HG02678 (cell line): Measurements from ENCODE around the gene RPLP2.

Experiments used
- ATAC-seq: cut with Tn5 transposase; IDR thresholded peaks from one replicate; pipeline ENCODE4 v1.9.1; 2021; ENCODE audit warnings: mild to moderate bottlenecking, moderate library complexity; ENCODE audit not compliant: unreplicated experiment

RPLP2 gene

GRCh38 chr11:846496-847098 lies 36.8 kb downstream of the RPLP2 start:
- no peak for ATAC-seq

GRCh38 chr11:847876-848275 lies 38.1 kb downstream of the RPLP2 start:
- ATAC-seq: no peak

DNA sequence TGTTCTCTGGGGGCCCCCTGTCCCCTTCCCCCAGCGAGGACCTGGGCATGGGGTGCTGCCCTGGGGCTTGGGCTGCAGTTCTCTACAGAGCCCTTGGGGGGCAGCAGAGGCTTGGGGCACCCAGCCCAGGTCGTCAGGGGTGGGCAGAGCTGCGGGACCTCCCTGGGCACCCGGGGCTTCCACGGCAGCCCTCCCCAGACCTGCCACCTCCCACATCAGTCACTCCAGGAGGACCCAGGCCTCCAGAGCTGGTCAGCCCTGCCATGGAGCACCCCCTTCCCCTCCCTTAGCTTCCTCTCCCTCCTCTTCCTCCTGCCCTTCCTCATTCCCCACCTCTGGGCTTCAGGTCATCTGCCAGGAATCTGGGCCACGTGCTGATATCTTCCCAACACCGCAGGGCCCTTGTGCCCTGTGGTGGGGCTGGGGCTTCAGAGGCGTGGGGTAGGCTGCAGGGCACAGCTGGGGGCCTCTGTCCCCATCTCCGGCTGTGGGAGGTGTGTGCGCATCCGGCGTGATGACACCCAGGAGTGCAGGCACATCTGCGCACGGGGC lies 38.7 kb downstream of the RPLP2 start:
- ATAC-seq: peak; percentile 49

DNA sequence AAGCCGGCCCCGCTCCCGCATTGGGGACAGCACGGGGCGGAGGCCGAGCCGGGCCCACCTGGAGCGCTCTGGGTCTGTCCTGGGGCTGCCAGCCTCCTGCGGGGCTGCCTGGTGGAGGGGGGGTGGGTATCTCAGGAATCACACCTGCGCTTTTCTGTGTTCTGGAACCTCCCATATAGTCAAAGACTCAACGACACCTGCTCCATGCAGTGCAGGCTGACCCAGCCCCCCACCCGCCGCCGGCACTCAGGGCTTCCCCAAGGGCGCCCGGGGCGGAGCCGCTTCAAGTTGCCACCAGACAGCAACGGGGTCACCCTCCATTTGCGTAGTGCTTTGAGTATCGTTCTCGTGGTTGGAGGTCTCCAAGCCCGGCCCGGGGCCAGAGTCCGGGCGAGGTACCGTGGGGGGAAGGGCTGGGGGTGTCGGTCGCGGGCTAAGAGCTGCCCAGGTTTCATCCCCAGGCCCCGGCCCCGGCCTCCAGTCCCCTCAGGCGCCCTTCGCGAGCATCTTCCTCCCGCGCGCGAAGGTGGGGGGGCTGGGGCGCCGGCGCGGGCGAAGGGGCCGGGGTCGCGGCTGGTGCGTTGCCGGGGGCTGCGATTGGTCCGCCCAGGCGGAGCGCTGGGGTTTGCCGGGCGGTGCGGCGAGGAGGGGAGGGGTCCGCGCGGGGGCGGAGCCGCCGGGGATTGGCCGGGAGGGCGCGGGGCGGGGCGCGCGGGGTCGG lies 39.5 kb downstream of the RPLP2 start:
- ATAC-seq: no peak

GRCh38 chr11:849951-850774 lies 40.4 kb downstream of the RPLP2 start:
- no peak for ATAC-seq

DNA sequence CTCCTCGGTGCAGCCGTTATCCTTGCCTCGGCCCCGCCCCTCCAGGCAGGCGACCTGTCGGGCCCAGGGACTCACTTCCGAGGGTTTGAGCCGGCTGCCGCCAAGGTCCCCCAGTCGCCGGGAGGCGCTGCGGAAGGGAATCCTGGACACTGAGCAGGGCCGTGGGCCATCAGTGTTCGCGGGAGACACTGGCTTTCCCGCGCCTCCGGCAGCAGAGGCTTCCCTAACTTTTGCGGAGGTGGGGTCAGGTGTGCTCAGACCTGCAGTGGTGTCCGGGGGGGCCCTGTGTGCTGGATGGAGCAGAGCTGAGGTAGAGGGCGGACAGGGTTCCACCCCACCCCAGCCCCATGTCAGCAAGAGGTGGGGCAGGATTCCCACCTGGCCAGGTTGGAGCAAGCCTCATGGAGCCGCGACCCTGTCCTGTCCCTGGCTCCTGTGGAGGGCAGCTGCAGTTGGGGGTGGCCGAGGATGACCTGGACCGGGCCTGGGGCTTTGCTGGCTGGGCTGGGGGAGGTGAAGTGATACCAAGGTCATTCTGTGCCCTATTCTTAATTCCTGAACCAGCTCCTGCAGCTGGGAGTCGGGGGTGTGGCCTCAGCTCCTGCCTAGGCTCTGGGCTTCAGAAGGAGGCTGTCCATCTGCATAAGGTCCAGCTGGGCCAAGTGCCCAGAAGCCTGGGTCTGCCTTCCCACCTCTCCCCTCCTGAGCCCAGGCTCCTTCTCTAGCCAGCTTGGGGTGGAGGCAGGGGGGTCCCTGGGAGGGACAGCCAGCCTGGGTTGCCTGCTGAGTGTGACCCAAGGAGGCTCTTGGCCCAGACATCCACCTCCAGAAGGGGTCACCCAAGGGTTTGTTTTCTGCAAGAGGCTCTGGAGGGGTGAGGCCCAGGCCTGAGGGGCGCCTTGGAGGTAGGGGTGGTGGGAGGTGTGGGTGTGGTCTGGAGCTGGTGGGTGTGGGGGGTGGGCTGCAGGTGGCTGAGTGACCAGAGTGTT lies 41.3 kb downstream of the RPLP2 start:
- no peak for ATAC-seq

DNA sequence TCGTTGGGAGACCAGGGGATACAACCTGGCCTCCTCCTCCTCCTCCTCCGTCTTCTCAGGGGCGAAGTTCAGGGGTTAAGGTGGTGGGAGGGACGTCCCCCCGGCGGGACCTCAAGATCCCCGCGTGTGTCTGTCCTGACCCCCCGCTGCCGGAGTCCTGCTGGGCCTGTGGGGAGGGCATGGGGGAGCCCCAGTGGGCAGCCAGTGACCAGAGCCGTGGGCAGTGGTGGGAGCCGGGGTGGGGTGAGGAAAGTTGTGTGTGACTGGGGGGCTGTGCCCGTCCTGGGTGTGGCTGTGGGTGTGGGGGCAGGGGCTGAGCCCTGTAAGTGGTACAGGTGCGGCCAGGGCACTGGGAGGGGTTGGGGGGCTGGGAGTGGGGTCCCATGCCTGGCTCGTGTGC lies 43.0 kb downstream of the RPLP2 start:
- no peak for ATAC-seq

GRCh38 chr11:853682-854448 lies 44.1 kb downstream of the RPLP2 start:
- ATAC-seq: no peak

DNA sequence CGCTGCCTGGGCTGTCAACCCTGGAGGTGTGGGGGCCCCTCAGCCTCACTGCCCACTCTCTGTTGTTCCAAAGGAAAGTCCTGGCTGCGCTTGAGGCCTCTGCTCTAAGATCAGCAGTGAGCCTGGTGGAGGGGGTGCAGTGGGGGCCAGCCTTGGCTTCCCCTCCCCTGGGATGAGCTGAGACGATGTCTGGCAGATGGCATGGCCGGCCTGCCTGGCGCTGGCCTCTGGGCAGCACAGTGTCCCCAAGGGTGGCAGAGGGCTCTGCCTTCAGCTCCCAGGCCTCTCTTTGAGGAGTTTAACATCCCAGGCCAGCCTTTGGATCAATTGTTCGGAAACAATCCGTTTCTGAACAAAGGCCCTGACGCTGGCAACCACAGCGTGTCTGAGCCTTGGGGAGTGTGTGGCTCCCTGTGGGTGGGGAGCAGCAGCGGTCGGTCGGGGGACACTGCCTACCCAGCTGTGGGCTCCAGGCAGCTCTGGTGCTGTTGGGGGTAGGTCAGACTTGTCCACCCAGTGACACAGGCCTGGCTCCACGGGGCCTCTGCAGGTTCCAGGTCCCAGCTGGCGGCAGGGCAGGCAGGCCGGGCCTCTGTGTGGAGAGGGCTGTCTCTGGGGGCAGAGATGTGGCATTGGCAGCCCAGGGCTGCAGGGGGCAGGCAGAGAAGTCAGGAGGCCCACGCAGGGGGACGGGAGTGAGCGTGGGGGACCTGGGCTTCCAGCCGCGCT lies 45.0 kb downstream of the RPLP2 start:
- no peak for ATAC-seq

- no peak for ATAC-seq
Observed at GRCh38 chr11:855330-855674, 45.5 kb downstream of the RPLP2 start.

GRCh38 chr11:855796-856195 lies 46.0 kb downstream of the RPLP2 start:
- no peak for ATAC-seq

DNA sequence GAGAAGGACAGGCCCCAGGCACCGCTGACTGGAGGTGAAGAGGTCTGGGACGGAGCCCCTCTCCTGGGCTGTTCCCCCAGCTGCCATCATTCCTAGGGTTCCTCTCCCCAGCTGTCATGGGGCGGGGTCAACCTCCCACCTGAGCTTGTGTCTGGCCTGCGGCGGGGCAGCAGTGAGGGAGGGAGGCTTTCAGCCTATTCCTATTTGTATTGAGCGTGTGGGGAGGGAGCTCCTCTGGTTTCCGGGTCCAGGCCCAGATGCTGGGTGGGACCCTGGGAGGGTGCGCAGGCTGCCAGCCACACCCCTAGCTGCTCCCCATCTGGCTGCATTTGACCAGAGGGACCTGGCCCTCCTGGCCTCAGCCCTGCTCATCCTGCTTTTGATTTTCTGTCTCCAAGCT lies 46.6 kb downstream of the RPLP2 start:
- no peak for ATAC-seq

GRCh38 chr11:858053-858761 lies 48.4 kb downstream of the RPLP2 start:
- ATAC-seq: no peak

DNA sequence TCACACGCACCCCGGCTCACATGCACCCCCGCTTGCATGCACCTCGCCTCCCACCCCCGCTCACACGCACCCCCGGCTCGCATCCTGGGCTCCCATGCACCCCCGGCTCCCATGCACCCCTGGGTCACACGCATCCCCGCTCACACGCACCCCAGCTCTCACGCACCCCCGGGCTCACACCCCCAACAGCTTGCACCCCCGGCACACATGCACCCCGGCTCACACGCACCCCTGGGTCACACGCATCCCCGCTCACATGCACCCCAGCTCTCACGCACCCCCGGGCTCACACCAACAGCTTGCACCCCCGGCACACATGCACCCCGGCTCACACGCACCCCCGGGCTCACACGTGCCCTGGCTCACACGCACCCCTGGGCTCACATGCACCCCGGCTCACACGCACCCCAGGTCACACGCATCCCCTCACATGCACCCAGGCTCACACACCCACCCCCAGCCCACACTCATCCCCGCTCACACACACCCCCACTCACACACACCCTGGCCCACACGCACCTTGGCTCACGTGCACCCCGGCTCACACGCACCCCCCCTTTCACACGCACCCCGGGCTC lies 49.1 kb downstream of the RPLP2 start:
- no peak for ATAC-seq

DNA sequence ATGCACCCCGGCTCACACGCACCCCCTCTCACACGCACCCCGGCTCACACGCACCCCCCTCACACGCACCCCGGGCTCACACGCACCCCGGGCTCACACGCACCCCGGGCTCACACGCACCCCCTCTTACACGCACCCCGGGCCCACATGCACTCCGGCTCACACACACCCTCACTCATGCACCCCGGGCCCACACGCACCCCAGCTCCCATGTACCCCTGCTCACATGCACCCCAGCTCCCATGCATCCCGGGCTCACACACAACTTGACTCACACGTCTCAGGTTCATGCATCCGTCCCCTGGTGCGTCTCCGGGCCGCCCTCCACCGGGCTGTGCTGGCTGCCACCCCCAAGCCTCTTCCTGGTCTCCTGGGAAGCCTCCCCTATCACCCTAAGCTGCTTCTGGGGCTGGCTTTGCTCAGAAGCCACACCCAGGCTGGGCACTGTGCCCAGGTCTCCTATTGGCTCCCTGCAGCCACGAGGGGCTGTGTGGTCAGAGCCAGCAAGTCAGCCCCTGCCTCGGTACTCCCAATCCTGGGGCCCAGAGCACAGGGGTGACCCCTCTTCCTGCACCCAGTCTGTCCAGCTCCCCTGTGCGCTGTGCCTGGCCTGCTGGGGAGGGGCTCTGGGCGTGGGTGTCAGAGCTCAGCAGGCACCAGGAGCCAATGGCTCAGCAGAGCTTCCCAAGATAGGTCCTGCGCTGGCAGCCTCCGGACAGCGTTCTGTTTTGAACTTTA lies 49.8 kb downstream of the RPLP2 start:
- ATAC-seq: no peak

DNA sequence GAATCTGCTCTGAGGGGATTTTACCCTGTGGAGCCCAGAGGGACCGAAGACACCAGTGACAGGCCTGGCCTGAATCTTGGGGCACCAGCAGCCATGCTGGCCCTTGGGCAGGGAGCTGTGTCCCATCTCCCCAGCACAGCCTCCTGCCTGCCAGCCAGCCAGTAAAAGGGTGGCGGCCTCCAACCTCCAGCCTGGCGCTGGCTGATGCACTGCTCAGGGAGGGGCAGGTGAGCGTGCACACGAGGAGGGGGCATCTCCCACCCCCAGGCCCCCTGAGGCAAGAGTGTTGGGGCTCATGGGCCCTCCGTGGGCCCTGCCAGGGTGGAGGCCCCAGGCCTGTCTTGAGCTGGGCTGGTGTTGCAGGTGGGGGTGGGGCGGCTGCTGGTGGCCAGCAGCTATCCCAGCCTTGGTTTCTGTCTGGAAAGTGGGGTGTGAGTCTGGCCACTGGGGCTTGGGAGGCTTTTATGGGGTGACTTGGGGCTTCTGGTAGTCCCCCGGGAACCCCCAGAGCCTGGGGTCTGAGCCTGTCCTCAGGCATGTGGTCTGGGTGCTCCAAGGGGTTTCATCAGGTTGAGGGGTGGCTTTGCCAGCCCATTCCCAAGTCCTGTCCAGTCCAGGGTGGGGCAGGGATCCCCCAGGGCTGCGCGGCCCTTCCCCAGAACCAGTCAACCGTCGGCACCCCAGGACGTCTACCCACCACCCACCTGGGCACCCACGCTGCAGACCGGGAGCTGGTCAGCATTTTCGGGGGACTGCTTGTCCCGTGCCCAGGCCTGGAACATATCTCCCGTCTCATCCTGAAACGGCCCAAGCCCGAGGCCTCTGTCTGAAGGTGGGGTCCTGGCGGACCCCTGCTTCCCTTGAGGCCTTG lies 50.7 kb downstream of the RPLP2 start:
- no peak for ATAC-seq

- no peak for ATAC-seq
Observed at GRCh38 chr11:861105-861479, 51.3 kb downstream of the RPLP2 start.
